ENCODE data around the gene CKB. TPM values are rescaled to one million over a fixed set of nuclear protein-coding genes. Genes with fewer than 3 reads are reported as not detected.
A peak's percentile ranks its signal among the peaks of the same experiment; 100 is the strongest.

The CKB gene
- total and polyA plus RNA-seq, 9 of the 15 experiments (the other 6 are each of a cell fraction or from before 2014, with no cell fraction given): 23.9 to 692 (median 132) TPM

GRCh38 chr14:103521951-103522563 is 573 bp downstream of the CKB start (continued):
- TF ChIP-seq SP1 (CRISPR knock-in tag; IDR thresholded peaks at IDR 0.05) (0 out of 2 replicates have a peak, but pooled peaks have one; percentile 20), TAL1 (IDR thresholded peaks at IDR 0.05) (no peak), CHCHD3 (CRISPR knock-in tag; IDR thresholded peaks at IDR 0.05) (no peak), KLF1 (tag; IDR thresholded peaks at IDR 0.05) (no peak), ZNF830 (CRISPR knock-in tag; IDR thresholded peaks at IDR 0.05) (no peak), ZNF174 (CRISPR knock-in tag; IDR thresholded peaks at IDR 0.05) (no peak), TAF15 (IDR thresholded peaks at IDR 0.05; ENCODE audit: low read depth, low read length) (no peak), FOXA3 (CRISPR knock-in tag; conservative IDR thresholded peaks at IDR 0.05 in 1 of 2, IDR thresholded peaks at IDR 0.05 in 1 of 2) (no peak), HNRNPLL (IDR thresholded peaks at IDR 0.05; ENCODE audit: low read depth, low read length, poor library complexity, severe bottlenecking) (no peak), PCBP2 (IDR thresholded peaks at IDR 0.05; ENCODE audit: low read depth, low read length, poor library complexity, severe bottlenecking) (no peak), PCBP1 (IDR thresholded peaks at IDR 0.05; ENCODE audit: low read depth, low read length, poor library complexity, severe bottlenecking) (no peak), RBFOX2 (IDR thresholded peaks at IDR 0.05; ENCODE audit: low read depth, low read length) (peak; percentile 75), ZBTB7A (IDR thresholded peaks at IDR 0.05; ENCODE audit: borderline replicate concordance, control insufficient read depth, low read depth, low read length) (peak; percentile 84; the same call in 1 of the 2 replicates), ZNF224 (CRISPR knock-in tag; IDR thresholded peaks at IDR 0.05) (no peak)
